Bronchial smooth muscle cell (primary cell): ENCODE results near the gene DNMT3A. TPM values are rescaled to one million over a fixed set of nuclear protein-coding genes. Genes with fewer than 3 reads are reported as not detected.

Source experiments
- total RNA-seq: library from RNA; depleted of rRNA; stranded (reverse); fragments of >200 nt; gene quantifications from 2 replicates; pipeline ENCODE4 v1.2.1, GENCODE V29; 2014

The DNMT3A gene
- 17.2 and 17.5 TPM in 2 replicates for total RNA-seq

GRCh38 chr2:25341753-25342371 lies at the start of gene DNMT3A:
Gene DNMT3A, minus strand, starts transcription at chr2:25341925. Its CDS starts 27,941 bp downstream, at chr2:25313984.

Other genes with a start within 250 kb of the DNMT3A start
- gene POMC, start 173.3 kb downstream of the DNMT3A start, total RNA-seq, result 1.4 TPM in 1 of 2 replicates, not detected in the other